Activated naive CD4-positive, alpha-beta T cell treated with anti-CD3 and anti-CD28 coated beads, Interleukin-2, amount 50 U/mL, for 16 hours (primary cell): ENCODE data around the gene RAB32.

Experiments
- DNase-seq: peaks from one replicate; pipeline ENCODE4 v3.0.0-alpha.2; 2020

RAB32 gene

DNA sequence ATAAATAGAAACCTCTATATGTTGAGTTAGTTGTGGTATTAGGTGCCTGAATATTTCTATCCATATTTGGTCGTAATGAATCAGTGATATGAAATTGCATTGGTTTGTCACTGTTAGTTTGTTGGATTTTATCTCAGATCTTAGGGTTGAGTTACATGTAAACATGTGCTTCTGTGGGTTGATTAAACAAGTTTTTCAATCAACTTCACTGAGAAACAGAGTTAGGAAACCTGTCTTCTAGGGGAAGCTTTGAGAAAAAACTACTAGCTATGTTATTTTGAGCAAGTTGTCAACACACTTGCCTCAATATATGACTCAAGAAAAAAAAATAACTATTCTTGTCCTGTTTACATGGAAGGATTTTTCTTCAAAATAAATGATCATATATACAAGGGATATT, 40.3 kb downstream of the RAB32 start:
- DNase-seq: no peak

DNA sequence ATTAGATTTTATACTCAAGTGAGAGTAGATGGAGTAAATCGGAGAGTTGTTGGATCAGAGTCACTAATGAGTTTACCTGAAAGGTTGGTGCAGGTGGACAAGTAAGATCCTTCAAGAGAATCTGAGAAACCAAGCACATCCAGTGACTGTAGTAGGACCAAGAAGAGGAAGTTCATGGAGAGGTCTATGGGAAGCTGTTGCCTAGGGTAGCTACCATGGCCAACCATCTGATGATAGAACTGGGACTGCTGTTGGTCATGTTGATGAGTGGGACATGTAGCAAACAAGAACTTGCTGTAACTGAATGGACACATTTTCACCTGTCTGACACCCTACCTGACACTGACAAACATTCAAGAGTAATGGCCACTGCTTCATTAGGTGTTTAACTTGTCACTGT, 43.8 kb downstream of the RAB32 start:
- DNase-seq: no peak

- no peak for DNase-seq
These were observed 46.9 kb downstream of the RAB32 start for GRCh38 chr6:146590492-146590891.

GRCh38 chr6:146592451-146592850, 48.8 kb downstream of the RAB32 start:
- DNase-seq: no peak

DNA sequence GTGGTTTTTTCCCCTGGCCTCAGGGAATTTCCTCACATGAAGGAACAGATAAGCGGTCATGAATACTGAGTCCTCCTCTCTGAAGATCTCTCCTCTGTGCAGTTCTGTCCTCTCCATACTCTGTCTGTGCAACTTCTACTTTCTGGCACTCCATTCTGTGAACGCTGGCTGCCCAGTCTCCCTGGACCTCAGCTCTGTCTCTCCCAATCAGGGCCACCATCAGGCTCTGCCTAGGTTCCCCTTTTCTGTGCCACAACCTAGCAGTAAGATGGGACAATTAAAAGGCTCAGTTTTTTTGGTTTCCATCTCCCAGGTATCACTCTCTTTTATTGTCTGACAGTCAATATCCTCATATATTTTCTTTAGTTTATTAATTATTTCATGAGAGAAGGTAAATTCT, 50.4 kb downstream of the RAB32 start:
- no peak for DNase-seq

DNA sequence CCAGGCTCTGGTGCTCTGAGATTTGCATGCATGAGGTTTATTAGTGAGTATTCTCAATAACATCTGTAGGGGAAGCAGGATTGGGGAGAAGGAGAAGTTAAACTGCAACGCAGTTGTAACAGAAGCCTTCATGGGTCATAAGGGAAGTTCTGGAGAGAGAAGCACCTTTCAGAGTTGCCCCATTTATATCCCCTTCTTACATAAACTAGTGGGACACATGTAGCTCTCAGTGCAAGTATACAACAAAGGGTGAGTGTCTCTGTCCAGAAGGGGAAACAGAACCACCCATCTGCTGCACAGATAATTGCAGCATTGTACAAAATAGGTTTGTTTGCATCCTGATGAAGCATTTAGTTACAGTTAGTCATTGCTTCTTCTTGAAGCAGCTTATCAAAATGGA, 50.9 kb downstream of the RAB32 start:
- no peak for DNase-seq

DNA sequence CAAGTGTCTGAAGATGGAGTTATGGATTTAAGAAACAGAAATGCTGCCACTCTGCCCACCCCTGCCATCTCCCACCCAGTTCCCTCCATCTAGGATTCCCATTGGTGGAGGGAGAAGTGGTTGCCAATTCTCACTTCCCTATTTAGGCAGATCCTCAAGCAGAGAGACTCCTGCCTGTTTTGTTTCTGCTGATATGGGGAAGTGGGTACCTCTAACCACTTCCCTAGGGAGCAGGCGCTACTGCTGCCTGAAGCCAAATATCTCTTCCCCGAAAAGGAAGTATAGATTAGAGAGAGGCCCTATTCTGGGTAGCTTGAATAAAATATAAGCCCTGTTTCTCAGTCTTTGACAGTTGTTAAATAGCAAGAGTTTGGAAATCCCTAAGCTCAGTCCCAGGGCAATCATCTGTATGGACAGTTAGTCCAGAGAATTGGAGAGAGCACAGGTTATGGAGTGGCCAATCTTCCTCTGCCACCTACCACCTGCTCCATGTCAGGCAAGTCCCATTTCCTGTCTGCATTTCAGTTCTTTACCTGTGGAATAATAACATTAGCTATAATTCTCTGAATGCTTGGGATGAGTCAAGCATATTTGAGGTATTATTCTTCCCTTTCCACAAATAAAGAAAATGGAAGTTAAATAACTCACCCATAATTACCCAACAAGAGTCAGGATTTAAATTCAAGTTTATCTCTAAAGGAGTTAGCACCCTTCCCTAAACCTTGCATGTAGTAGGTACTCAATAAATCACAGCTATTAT, 52.5 kb downstream of the RAB32 start:
- DNase-seq: no peak

- DNase-seq: no peak
These were observed 55.3 kb downstream of the RAB32 start, which contains the start of gene ADGB for GRCh38 chr6:146598772-146599405. ADGB (plus strand) TSS chr6:146598972; CDS start chr6:146599041, 69 bp downstream.

DNA sequence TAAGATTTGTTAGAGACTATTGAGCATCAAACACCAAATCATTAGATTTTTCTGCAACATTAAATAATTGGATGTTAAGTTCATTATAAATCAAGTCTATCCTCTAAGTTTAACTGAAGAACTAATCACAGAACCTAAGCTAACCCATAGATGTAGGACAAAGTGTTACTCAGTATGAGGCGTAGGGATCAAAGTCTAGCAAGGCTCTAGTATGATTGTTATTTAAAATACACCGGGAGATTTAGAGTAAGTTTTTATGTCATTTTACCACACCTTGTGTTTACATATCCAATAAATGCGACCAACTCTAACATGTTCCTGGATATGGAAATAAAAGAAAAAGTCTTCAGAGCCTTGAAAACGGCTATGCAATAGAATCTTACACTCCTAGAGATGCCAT, 57.7 kb downstream of the RAB32 start:
- DNase-seq: no peak

- no peak for DNase-seq
These were observed 58.9 kb downstream of the RAB32 start for GRCh38 chr6:146602526-146602925.
